GM20000 (cell line): ENCODE results near the gene AGAP1.
A peak's percentile ranks its signal among the peaks of the same experiment; 100 is the strongest.

ENCODE experiments used
- DNase-seq: peaks from one replicate; pipeline ENCODE4 v3.0.0; 2012; ENCODE audit warnings: low spot score
- TF ChIP-seq, protein P1 (sequence below): IDR thresholded peaks from 2 replicates; pipeline ENCODE4 v1.5.1; 2012; ENCODE audit warnings: mild to moderate bottlenecking, control low read depth; ENCODE audit errors: extremely low read depth, missing control alignments

AGAP1 gene

DNA sequence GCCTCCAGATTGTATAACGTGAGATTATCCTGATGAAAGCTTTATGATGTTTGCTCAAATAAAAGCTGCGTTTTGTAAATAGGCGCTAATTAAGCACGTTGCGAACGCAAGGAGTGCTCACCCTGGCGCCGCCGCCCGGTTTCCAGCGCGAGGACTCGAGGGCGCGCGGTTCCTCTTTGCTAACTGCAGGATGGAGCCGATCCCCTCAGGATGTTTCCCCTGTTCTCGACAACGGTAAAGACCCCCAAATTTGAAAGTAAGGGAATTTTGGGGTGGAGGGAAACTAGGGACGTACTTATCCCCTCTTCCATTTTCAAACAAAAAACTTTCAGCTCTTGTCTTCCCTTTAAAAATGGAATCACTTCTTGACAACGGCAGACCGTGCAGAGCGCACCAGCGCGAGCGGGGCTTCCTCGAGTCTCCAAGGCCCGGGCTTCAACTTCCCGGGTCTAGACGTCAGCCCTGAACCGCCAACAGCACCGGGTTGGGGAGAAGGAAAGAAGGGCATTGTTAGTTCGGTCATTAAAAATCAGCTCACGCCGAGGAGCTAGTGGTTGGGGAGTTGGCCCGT lies 675.4 kb downstream of the AGAP1 start:
- TF ChIP-seq, protein P1, sequence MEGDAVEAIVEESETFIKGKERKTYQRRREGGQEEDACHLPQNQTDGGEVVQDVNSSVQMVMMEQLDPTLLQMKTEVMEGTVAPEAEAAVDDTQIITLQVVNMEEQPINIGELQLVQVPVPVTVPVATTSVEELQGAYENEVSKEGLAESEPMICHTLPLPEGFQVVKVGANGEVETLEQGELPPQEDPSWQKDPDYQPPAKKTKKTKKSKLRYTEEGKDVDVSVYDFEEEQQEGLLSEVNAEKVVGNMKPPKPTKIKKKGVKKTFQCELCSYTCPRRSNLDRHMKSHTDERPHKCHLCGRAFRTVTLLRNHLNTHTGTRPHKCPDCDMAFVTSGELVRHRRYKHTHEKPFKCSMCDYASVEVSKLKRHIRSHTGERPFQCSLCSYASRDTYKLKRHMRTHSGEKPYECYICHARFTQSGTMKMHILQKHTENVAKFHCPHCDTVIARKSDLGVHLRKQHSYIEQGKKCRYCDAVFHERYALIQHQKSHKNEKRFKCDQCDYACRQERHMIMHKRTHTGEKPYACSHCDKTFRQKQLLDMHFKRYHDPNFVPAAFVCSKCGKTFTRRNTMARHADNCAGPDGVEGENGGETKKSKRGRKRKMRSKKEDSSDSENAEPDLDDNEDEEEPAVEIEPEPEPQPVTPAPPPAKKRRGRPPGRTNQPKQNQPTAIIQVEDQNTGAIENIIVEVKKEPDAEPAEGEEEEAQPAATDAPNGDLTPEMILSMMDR: no peak
- peak; percentile 29 for DNase-seq

DNA sequence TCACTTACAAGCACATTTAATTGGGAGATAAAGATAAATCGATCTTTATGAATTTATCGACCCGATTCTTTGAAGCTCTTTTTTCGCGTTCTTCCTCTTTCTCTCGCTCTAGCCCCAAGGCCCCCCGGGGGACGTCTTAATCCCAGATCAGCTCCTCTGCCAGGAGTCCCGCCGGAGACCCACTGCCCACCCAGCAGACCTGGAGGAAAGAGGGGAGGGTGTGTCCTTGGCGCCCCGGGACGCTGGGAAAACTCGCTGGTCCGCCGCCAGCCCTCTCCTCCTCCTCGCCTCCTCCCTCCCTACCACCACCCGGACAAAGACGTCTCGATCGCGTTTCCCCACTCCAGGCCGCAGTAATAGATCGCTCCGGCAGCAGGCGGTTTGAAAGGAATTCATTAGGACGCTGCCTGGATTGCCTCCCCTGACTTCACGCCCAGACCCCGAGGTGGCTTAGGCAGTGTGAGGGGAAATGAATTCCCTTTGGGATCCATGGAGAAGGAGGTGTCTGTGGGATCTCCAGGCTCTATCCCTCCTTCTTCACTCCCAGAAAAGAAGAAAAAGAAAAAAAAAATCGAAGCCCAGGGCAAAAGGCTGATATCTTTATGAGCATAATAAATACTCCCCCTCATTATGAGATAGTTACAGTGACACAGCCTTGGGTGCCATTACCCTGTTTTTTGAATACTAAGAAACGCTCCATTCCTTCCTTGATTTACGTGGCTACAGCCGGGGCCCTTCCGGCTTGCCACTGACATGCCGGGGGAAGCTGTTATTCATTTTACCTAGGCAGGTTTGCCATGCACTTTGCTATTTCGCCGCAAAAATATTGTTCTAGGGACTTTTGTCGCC lies 676.1 kb downstream of the AGAP1 start:
- TF ChIP-seq, protein P1: no peak
- DNase-seq: peak; percentile 39

DNA sequence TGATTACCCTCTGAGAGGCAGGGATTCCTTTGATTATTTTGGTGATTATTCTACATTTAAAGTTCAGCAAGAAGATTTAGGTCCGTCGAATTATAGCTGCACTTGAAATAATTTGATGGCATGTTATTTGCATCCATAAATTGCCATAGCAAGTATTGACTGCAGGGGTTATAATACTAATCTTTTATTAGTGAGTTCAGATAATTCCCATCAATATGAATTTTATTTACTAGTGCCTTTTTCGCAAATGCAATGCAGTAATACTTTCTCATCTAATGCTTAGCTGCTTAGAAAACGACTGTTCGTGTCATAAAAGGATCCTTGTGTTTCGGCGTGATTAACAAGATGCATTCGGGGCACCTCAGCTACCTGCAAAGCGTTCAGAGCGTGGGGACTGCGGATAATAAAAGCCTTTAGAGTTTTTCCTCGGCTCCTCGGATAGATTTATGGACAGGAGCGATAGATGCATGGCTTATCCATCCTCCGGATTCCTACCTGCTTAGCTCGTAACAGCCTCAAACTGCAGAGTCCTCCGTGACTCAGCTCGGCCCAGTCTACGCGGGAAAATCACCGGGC lies 676.8 kb downstream of the AGAP1 start:
- peak; percentile 22 for DNase-seq
- TF ChIP-seq, protein P1: no peak

DNA sequence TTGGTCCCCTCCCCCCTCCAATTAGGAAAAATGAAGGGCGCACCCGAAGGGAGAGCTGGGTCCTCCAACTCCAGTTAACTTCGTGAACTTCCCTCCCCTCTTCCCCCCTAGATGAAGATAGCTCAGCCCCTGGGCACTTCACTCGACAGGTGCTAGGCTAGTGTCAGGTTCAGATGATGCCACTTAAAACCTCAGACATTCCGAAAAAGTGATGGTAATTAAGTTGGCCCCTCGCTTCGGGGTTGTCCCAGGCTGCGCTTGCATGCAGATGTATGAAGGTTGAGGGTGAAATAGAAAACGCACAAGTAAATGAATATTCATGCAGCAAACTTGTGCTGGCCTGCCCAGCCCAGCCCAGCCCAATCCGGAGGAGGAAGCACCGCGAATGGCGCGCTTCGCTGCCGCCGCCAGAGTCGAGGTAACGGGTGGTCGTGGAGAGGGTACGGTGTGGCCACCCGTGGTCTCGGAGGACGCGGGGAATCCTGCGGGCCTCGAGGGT lies 677.4 kb downstream of the AGAP1 start:
- TF ChIP-seq, protein P1: no peak
- peak; percentile 39 for DNase-seq

DNA sequence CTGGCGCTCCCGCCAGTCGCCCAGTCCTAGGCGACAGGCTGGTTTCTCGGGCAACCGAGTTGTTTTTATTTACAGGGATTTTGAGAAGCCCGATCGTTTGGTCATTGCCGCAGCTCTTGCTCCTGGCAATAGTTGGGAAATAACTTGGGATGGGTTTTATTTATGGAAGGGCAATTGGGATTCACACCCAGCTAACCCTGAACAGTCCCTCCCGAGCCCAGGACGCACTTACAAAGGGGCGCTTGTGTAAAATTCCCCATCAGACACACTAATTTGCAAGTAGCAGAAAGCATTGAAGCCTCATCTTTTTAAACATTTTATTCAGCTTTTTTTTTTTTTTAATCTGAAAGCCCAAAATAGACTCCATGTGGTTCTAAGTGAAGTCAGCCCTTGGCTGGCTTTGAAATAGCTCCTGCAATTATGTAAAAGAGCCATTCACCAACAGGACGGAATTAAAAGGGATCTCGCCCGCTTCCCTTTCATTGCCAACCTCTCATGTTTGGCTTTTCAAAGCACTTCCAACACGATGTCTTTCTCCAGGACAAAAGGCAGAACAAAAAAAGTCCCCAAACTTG lies 677.9 kb downstream of the AGAP1 start:
- peak; percentile 27 for DNase-seq
- TF ChIP-seq, protein P1: no peak

DNA sequence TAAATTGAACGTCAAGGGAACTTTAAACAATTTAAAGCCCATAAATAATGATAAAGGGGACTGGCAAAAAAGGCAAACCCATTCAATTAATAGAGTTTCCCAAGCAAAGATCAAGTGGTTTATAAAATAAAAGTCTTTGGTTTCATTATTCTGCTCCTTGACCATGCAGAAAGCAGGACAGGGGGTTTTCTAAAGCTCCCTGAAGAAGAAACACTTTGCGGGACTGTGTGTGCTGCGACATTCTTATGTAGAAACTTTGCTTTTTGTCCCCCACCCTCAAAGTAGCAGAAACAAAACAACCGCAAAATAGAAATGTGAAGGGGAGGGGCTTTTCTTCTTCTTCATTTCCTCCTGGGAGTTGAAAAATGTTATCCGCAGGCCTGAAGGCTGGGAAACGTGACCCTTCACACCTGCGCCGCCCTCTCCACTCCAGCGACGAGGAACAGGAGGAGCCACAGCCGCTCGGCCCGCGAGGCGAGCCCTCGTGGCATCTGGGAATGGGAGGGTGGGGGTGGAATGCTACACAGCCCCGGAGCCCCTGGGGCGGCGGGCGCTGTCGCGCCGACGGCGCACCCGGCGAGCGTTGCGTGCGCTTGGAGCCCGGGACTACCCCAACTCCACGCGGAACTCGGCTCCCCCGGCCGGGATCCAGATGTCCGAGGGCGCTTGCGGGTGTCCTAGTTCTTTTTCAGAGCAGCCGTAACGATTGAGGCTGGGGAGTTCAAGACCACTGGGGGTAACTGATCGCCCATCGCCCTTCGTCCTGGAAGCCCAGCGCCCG lies 678.6 kb downstream of the AGAP1 start:
- TF ChIP-seq, protein P1: no peak
- peak; percentile 34 for DNase-seq
